HCT116 (cell line): Measurements from ENCODE around the gene BRD2.

Experiments used
- CTCF ChIP-seq, 3 experiments: fragments of 200-600 bp in 1 of 3; sonication (generic) in 1 of 3; IDR thresholded peaks in 2 of 3; conservative IDR thresholded peaks in 1 of 3; 2 replicates each; pipeline ENCODE4 v1.5.1; 2012 to 2017; ENCODE audit warnings: low read depth in 2 of 3, low read length in 2 of 3, antibody characterized with exemption in 1 of 3, borderline replicate concordance in 1 of 3, control low read depth in 1 of 3, mild to moderate bottlenecking in 1 of 3, mixed read lengths in 1 of 3, mixed run types in 1 of 3, moderate library complexity in 1 of 3; ENCODE audit not compliant: insufficient read depth in 1 of 3
- ELF1 ChIP-seq: IDR thresholded peaks from 2 replicates; pipeline ENCODE4 v1.6.1; 2012; ENCODE audit warnings: low read depth, borderline replicate concordance
- EZH2phosphoT487 ChIP-seq: fragments of 200-600 bp; IDR thresholded peaks from 2 replicates; pipeline ENCODE4 v1.6.1; 2018; ENCODE audit warnings: antibody characterized with exemption, borderline replicate concordance
- JUND ChIP-seq: IDR thresholded peaks from 2 replicates; pipeline ENCODE4 v1.6.1; 2012
- MAX ChIP-seq: IDR thresholded peaks from 2 replicates; pipeline ENCODE4 v1.6.1; 2012
- POLR2A ChIP-seq: IDR thresholded peaks from 2 replicates; pipeline ENCODE4 v1.7.0; 2011; ENCODE audit warnings: borderline replicate concordance; ENCODE audit not compliant: insufficient read depth, insufficient read length; ENCODE audit errors: extremely low read depth
- RAD21 ChIP-seq: IDR thresholded peaks from 2 replicates; pipeline ENCODE4 v1.6.1; 2012; ENCODE audit warnings: low read depth, mild to moderate bottlenecking
- REST ChIP-seq: IDR thresholded peaks from 2 replicates; pipeline ENCODE4 v1.6.1; 2012; ENCODE audit warnings: low read depth
- SP1 ChIP-seq: IDR thresholded peaks from 2 replicates; pipeline ENCODE4 v1.6.1; 2012; ENCODE audit warnings: low read depth
- TCF7L2 ChIP-seq: IDR thresholded peaks from 2 replicates; pipeline ENCODE4 v1.7.0; 2011; ENCODE audit warnings: borderline replicate concordance, inconsistent platforms; ENCODE audit not compliant: insufficient read depth, insufficient read length; ENCODE audit errors: extremely low read depth
- YY1 ChIP-seq: IDR thresholded peaks from 2 replicates; pipeline ENCODE4 v1.6.1; 2011; ENCODE audit warnings: low read length, low read depth, moderate library complexity, mild to moderate bottlenecking; ENCODE audit not compliant: insufficient replicate concordance; ENCODE audit errors: extremely low read depth
- ZBTB33 ChIP-seq: IDR thresholded peaks from 2 replicates; pipeline ENCODE4 v1.6.1; 2011; ENCODE audit warnings: mild to moderate bottlenecking, low read length, moderate library complexity; ENCODE audit not compliant: insufficient replicate concordance; ENCODE audit errors: extremely low read depth

GRCh38 chr6:32970413-32971241 lies 2.2 kb downstream of the BRD2 start:
- TF ChIP-seq REST = no peak
- TF ChIP-seq POLR2A = peak; percentile 11
- TF ChIP-seq JUND = no peak
- peak; percentile 88 for TF ChIP-seq YY1
- TF ChIP-seq CTCF (IDR thresholded peaks at IDR 0.05 in 2 of 3, conservative IDR thresholded peaks at IDR 0.05 in 1 of 3; ENCODE audit: borderline replicate concordance in 1 of 3, insufficient read depth in 1 of 3, low read depth in 2 of 3, low read length in 2 of 3) = no peak
- no peak for TF ChIP-seq ZBTB33
- no peak for TF ChIP-seq ELF1
- TF ChIP-seq SP1 = no peak
- no peak for TF ChIP-seq RAD21
- no peak for TF ChIP-seq TCF7L2
- TF ChIP-seq MAX = no peak
- TF ChIP-seq EZH2phosphoT487 = no peak
